Daoy (cell line): ENCODE measurements around the gene PRPF38B. TPM values are rescaled to one million over a fixed set of nuclear protein-coding genes. Genes with fewer than 3 reads are reported as not detected.
"Not testable (repeated sequence)": the region's sequence is repeated elsewhere in the genome, so short reads cannot be mapped to it uniquely, and the experiment has no call there.

Source experiments
- DNase-seq: peaks from one replicate; pipeline ENCODE4 v3.0.0-alpha.2; 2015; ENCODE audit warnings: low read depth
- total RNA-seq: library from RNA; depleted of rRNA; stranded (reverse); fragments of >200 nt; shearing (Covaris generic); gene quantifications from 2 replicates; pipeline ENCODE4 v1.2.3, GENCODE V29; 2014; rRNA removed

PRPF38B gene
- 16.5 and 23.8 TPM in 2 replicates for total RNA-seq

DNA sequence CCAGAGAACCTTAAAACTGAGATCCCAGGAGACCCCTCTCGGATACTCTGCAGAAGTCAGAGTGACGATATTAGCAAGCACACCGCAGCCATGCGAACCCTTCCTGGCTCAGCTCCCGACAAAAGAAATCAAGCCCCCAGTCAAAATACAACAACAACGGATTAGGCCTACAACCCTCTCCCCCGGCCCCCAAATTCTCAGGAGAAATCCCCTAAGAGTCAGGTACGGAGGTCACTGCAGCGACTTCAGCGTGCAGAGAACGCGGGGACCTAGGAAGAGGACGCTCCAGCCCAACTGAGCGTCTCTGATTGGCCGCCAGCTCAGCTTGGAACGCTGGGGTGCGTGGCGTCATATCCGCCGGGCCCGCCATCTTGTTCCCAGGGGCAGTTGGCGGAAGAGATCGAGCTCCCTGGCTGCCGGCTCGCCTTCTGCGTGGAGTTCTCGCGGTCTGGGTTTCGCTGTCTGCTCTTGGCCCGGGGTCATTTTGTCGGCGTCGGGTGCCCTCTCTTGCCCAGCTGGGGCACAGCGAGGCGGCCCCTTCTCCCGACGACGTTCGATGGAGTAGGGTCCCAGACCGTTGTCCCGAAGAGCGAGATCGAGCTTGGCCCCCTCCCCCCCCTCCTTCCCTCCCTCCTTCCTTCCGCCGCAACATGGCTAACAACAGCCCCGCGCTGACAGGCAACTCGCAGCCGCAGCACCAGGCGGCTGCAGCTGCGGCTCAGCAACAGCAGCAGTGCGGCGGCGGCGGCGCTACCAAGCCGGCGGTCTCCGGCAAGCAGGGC lies at the start of gene PRPF38B:
PRPF38B (plus strand) TSS at position 369 of the 782 bp plus-strand sequence; CDS start at position 651, 282 bp downstream.
- peak; percentile 99 for DNase-seq

DNA sequence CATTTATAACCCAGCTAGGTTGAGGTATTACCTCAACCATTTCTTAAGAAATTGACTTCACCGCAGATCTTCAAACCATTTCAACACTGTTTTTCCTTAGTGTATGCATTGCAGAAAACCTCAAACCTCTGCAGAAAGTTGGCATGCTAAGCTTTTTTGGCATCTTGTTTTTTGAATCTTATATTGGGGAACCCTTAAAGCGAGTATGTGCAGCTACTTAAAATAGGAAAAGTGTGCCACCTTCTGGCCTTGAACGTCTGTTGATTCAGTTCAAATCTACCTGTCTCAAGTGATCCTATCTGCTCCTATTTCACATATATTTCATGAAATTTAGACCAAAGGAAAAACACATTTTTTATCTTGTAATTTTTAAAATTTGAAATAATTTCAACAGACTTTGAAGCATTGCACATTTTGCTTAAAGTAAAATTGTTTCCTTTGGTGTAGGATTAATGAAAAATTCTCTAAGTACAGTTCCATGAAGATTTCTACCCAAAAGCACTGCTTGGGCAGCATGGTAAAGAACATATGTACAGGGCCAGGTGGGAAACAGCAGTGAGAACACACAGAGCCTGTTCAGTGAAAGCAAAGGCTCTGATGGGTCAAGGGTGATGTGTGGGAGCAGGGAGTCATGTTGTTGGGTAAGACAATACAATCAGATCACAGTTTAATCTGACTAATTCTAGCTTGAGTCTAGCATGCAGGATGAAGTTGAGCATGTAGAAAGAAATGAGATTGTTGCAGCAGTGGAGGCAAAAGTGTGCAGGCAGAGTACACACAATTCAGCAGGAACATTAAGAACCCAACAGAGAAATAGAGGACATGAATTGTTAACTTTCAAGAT lies 48.4 kb upstream of the PRPF38B start:
- DNase-seq = peak; percentile 63

GRCh38 chr1:108644984-108645383 lies 47.1 kb upstream of the PRPF38B start:
- DNase-seq = no peak

DNA sequence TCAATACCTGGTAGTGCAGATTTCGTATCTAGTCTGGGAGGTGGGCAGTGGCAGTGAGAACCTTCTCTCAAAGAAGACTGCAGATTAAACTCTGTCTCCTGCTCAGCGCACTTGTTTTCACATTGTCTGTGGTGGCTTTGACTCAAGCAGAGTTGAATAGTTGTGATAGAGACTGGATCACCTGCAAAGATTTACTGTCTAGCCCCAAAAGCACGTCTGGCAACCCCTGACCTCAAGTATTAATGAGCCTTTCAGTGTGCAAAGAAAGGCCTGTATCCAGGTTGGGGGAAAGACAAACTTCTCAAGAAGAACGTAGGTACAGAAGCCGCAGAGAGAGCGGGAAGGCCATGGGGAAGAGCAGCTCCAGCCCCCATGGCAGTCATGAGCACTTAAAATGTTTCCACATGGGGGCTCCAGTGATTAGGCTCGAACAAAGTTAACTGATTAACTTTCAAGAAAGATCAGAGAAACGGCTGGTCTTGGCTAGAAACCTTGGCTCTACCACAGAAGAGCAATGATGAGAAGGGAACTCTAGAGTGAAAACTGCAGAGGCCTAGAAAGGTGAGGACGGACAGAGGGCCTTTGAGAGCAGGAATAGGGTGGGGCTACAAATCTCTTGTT lies 46.4 kb upstream of the PRPF38B start:
- DNase-seq = no peak

- no peak for DNase-seq
Observed at GRCh38 chr1:108646265-108646647, 45.9 kb upstream of the PRPF38B start.

DNA sequence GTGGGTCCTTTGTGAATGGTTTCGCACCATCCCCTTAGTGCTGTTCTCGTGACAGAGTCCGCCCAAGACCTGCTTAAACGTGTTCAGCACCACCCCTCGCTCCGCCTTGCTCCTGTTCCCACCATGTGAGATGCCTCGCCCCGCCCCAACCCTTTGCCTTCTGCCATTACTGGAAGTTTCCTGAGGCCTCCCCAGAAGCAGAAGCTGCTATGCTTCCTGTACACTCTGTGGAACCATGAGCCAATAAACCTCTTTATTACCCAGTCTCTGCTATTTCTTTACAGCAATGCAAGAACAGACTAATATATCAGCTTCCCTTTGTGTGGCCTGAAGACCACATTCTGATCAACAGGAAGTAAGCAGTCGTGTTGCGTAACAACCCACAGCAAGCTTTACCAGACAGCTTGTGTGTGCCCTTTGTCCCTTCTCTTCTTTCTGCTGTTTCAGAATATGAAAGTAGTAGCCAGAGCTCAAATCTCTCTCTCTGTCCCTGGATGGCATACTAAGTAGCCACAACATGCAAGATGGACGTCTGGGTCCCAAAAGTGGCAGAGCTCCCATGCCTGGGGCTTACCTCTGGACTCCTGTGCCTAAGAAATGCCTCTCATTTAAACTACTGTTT lies 45.4 kb upstream of the PRPF38B start:
- peak; percentile 48 for DNase-seq

- no peak for DNase-seq
Observed at GRCh38 chr1:108653431-108654105, 38.5 kb upstream of the PRPF38B start.

- DNase-seq = no peak
Observed at GRCh38 chr1:108657356-108658080, 34.6 kb upstream of the PRPF38B start.

GRCh38 chr1:108661030-108661609 lies 31.0 kb upstream of the PRPF38B start, which contains the start of gene HENMT1:
HENMT1 (minus strand) TSS chr1:108661093; CDS start chr1:108659884, 1,209 bp downstream.
- DNase-seq = no peak

- DNase-seq = no peak
Observed at GRCh38 chr1:108663074-108663473, 29.0 kb upstream of the PRPF38B start.

GRCh38 chr1:108664481-108664880 lies 27.6 kb upstream of the PRPF38B start:
- DNase-seq = no peak

DNA sequence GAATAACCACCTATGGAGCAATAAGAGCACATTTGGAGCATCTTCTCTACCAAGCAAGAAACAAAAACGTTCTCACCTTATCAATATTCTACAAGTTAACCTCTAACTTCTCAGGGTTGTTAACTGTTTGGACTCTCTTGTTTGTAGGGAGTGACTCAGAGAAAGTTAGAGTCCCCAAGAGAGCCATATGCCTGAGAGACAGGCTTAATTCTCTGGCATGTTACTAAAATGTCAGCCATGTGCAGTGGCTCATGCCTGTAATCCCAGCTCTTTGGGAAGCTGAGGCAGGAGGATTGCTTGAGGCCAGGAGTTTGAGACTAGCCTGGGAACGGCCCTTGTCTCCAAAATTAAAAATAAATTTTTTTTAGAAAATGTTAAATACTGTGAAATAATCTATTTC lies 27.0 kb upstream of the PRPF38B start:
- no peak for DNase-seq

GRCh38 chr1:108665771-108666170 lies 26.3 kb upstream of the PRPF38B start:
- DNase-seq = no peak

DNA sequence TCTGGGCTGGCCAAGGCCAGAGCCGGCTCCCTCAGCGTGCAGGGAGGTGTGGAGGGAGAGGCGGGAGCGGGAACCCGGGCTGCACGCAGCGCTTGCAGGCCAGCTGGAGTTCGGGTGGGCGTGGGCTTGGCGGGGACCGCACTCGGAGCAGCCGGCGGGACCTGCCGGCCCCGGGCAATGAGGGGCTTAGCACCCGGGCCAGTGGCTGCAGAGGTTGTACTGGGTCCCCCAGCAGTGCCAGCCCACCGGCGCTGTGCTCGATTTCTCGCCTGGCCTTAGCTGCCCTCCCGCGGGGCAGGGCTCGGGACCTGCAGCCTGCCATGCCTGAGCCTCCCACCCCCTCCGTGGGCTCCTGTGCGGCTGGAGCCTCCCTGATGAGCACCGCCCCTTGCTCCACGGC lies 24.7 kb upstream of the PRPF38B start:
- DNase-seq = not testable (repeated sequence)

GRCh38 chr1:108668777-108669176 lies 23.3 kb upstream of the PRPF38B start:
- no peak for DNase-seq

- no peak for DNase-seq
Observed at GRCh38 chr1:108669679-108670078, 22.4 kb upstream of the PRPF38B start.

GRCh38 chr1:108670131-108670773 lies 21.9 kb upstream of the PRPF38B start:
- no peak for DNase-seq

DNA sequence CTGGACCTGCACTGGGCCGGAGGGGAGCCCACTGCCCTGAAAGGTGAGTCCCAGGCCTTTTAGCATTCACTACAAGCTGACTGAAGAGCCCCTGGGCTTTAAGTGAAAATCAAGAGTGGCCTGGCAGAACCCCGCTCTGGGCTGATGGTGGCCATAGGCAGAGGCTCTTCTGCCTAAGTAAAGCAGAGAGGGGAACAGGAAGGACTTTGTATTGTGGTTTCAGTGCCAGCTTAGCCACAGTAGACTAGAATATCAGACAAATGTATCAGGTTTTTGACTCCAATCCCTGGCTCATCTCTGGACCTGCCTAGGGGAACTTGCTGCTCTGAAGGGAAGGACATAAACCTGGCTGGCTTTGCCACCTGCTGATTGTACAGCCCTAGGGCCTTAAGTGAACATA lies 21.0 kb upstream of the PRPF38B start:
- no peak for DNase-seq

DNA sequence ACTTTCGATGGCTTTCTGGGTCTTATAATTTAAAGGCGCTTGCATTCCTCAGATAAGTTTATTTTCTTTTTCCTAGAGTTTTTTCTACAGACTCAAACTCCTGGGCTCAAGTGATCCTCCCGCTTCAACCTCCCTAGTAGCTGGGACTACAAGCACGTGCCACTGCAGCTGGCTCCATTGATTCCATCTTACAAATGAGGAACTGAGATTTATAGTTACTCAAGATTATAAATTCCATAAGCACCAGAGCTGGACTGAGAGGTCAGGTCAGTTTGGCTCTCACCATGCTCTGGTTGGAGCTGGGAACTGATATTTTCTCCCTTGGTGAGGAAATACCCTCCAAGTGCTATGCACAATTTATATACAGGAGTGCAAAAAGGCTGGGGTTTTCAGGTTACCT lies 13.4 kb upstream of the PRPF38B start:
- no peak for DNase-seq
